ENCODE data around the gene AARS1. TPM values are rescaled to one million over a fixed set of nuclear protein-coding genes. Genes with fewer than 3 reads are reported as not detected.
"Not testable (repeated sequence)": the region's sequence is repeated elsewhere in the genome, so short reads cannot be mapped to it uniquely, and the experiment has no call there.

Gene AARS1
- total RNA-seq = 10 to 100 TPM; 10.3 to 11.1 TPM
- polyA plus RNA-seq (2013, experiment 1 of 2) = 28.0 TPM
- polyA plus RNA-seq (2013, experiment 2 of 2) = 34.1 TPM
- 31.1 to 396 (median 143) reads per million in 172 experiments for total RNA-seq

- Histone ChIP-seq H3K4me3 (ENCODE audit: low read length) (peak within 1 kb of the TSS; percentile 95), H3K27ac (ENCODE audit: low read depth in 1 of 2, low read length in 2 of 2) (peak within 1 kb of the TSS; percentile 74 to 86), H3K9me3 (ENCODE audit: control insufficient read depth in 1 of 2, insufficient read depth in 1 of 2, low read length in 2 of 2) (no peaks in the 10 kb centered on the region), H3K4me1 (ENCODE audit: insufficient read depth, low read length) (peaks cover 22% of the 10 kb centered on the region), H3K27me3 (ENCODE audit: control insufficient read depth in 1 of 2, insufficient read depth in 2 of 2, low read length in 2 of 2) (no peaks in the 10 kb centered on the region), H3K36me3 (ENCODE audit: insufficient read depth, low read length) (no peaks in the 10 kb centered on the region)
- H3K27ac Mint-ChIP-seq = peak within 1 kb of the TSS; percentile 91
- DNase-seq (peak; percentile 86 to 99 (median 90)), ATAC-seq (ENCODE audit: poor library complexity) (peak; percentile 94)
- H3K4me3 Mint-ChIP-seq = peak within 1 kb of the TSS; percentile 96
- intact Hi-C loops (cut with DNase I, micrococcal nuclease) = loop anchor here (2.0 to 5.0 kb wide), 4 partner anchors 37 to 57 kb away; partner anchors contain the start of genes DDX19A (in 1 of the 2) and EXOSC6 (in 1 of the 2)
- TF ChIP-seq CTCF (IDR thresholded peaks at IDR 0.05) = no peak
- H3K27me3 Mint-ChIP-seq = no peaks in the 10 kb centered on the region
- CTCF ChIA-PET = interaction anchor here (1.1 to 1.9 kb wide), 4 partner anchors 8 to 38 kb away, joined by 3 to 7 read pairs (median 6); partner anchors contain the start of genes DDX19B and EXOSC6
- H3K36me3 Mint-ChIP-seq (ENCODE audit: low read depth) = peaks cover 13% of the 10 kb centered on the region
- H3K4me1 Mint-ChIP-seq (ENCODE audit: low read depth) = peaks cover 21% of the 10 kb centered on the region
- POLR2A ChIA-PET = interaction anchor here (0.7 to 2.8 kb wide), 19 partner anchors 10 to 527 kb away, joined by 3 to 100 read pairs (median 5); partner anchors contain the start of genes COG4, DDX19A, DDX19B and EXOSC6
- H3K9me3 Mint-ChIP-seq = no peaks in the 10 kb centered on the region
Measured at GRCh38 chr16:70289229-70290094, at the start of gene AARS1. AARS1 (minus strand) TSS chr16:70289506; CDS start chr16:70282763, 6,743 bp downstream.

DNA sequence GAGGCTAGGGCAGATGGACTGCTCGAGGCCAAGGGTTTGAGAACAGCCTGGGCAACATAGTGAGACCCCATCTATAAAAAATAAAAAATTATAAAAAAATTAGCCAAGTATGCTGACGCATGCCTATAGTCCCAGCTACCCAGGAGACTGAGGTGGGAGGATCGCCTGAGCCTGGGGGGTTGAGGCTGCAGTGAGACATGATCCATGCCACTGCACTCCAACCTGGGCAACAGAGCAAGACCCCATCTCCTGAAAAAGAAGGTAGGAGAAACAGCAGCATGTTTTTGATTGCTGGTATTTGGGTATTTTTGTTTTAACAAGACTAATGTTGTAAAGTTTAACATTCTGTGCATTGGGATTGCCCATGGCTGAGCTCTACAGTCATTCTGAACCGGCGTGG lies 48.5 kb upstream of the AARS1 start:
- Histone ChIP-seq H3K9me3 (ENCODE audit: control insufficient read depth in 1 of 2, insufficient read depth in 1 of 2, low read length in 2 of 2) (no peaks in the 10 kb centered on the region), H3K4me1 (ENCODE audit: insufficient read depth, low read length) (no peaks in the 10 kb centered on the region), H3K27me3 (ENCODE audit: control insufficient read depth in 1 of 2, insufficient read depth in 2 of 2, low read length in 2 of 2) (no peaks in the 10 kb centered on the region), H3K36me3 (ENCODE audit: insufficient read depth, low read length) (peaks cover 26% of the 10 kb centered on the region), H3K27ac (ENCODE audit: low read depth in 1 of 2, low read length in 2 of 2) (no peak overlapping the region), H3K4me3 (ENCODE audit: low read length) (no peak overlapping the region)
- Mint-ChIP-seq H3K27ac (no peak overlapping the region), H3K4me3 (no peak overlapping the region), H3K9me3 (no peaks in the 10 kb centered on the region), H3K4me1 (ENCODE audit: low read depth) (no peaks in the 10 kb centered on the region), H3K36me3 (ENCODE audit: low read depth) (peaks cover 29% of the 10 kb centered on the region), H3K27me3 (no peaks in the 10 kb centered on the region)
- POLR2A ChIA-PET = no interaction called here
- intact Hi-C loops (cut with DNase I, micrococcal nuclease) = loop anchor here in 1 of 2 experiments (10.0 kb wide), 1 partner anchor 437 kb away; no protein-coding TSS in a partner anchor
- no peak for ATAC-seq (ENCODE audit: poor library complexity)
- TF ChIP-seq CTCF (IDR thresholded peaks at IDR 0.05) = no peak
- DNase-seq = no peak
- CTCF ChIA-PET = no interaction called here

- H3K27me3 ChIP-seq (ENCODE audit: control insufficient read depth in 1 of 2, insufficient read depth in 2 of 2, low read length in 2 of 2); H3K4me1 ChIP-seq (ENCODE audit: insufficient read depth, low read length); H3K9me3 ChIP-seq (ENCODE audit: control insufficient read depth in 1 of 2, insufficient read depth in 1 of 2, low read length in 2 of 2); H3K4me3 Mint-ChIP-seq; H3K27ac Mint-ChIP-seq; H3K27ac ChIP-seq (ENCODE audit: low read depth in 1 of 2, low read length in 2 of 2); ATAC-seq (ENCODE audit: poor library complexity); CTCF ChIA-PET; H3K27me3 Mint-ChIP-seq; H3K4me1 Mint-ChIP-seq (ENCODE audit: low read depth); DNase-seq; H3K9me3 Mint-ChIP-seq; H3K4me3 ChIP-seq (ENCODE audit: low read length): not testable (repeated sequence)
- peaks cover 53% of the 10 kb centered on the region for H3K36me3 ChIP-seq (ENCODE audit: insufficient read depth, low read length)
- peaks cover 66% of the 10 kb centered on the region for H3K36me3 Mint-ChIP-seq (ENCODE audit: low read depth)
- intact Hi-C loops (cut with DNase I, micrococcal nuclease) = loop anchor here in 1 of 2 experiments (10.0 kb wide), 1 partner anchor 442 kb away; no protein-coding TSS in a partner anchor
- POLR2A ChIA-PET = interaction anchor here (2.5 kb wide), 1 partner anchor 14 kb away, joined by 11 read pairs; the partner anchor contains the start of gene DDX19A
Measured at GRCh38 chr16:70332728-70333127, 43.4 kb upstream of the AARS1 start.

All from CD4-positive, alpha-beta T cell (primary cell).